MM.1S (cell line): ENCODE measurements around the gene GADD45B.

Source experiments
- CTCF ChIP-seq: fragments of 300-600 bp; sonication (generic); IDR thresholded peaks from 2 replicates; pipeline ENCODE4 v1.5.1; 2016; ENCODE audit warnings: antibody characterized with exemption, low read length, mixed read lengths
- EZH2 ChIP-seq: fragments of 300-600 bp; sonication (generic); optimal IDR thresholded peaks from 2 replicates; pipeline ENCODE3; 2017; ENCODE audit warnings: low read depth, mild to moderate bottlenecking, antibody characterized with exemption, low read length, mixed read lengths

GRCh38 chr19:2443116-2443784, 32.7 kb upstream of the GADD45B start:
- TF ChIP-seq CTCF, result no peak
- no peak for TF ChIP-seq EZH2
